Right renal cortex interstitium (tissue), 3 donors: Measurements from ENCODE around the gene KCNAB1. TPM values are rescaled to one million over a fixed set of nuclear protein-coding genes. Genes with fewer than 3 reads are reported as not detected.
"Not testable (repeated sequence)": the region's sequence is repeated elsewhere in the genome, so short reads cannot be mapped to it uniquely, and the experiment has no call there.

ENCODE experiments used
- DNase-seq, 3 donors: peaks; one replicate each; pipeline ENCODE4 v3.0.0-alpha.2; 2013; ENCODE audit warnings: low read depth in 3 of 3, low spot score in 2 of 3
- polyA plus RNA-seq, 3 donors: library from polyadenylated mRNA; unstranded; fragments of 120-200 nt; gene quantifications; one replicate each; pipeline ENCODE4 v1.2.1, GENCODE V29; 2013; ENCODE audit not compliant: insufficient read length in 3 of 3

KCNAB1 gene
- polyA plus RNA-seq, 3 donors, result 2.9 to 3.7 (median 3.0) TPM

GRCh38 chr3:156135921-156136638 is 15.7 kb downstream of the KCNAB1 start:
- DNase-seq, result no peak

GRCh38 chr3:156137397-156137796 is 17.0 kb downstream of the KCNAB1 start:
- not testable (repeated sequence) for DNase-seq

GRCh38 chr3:156140001-156140595 is 19.7 kb downstream of the KCNAB1 start:
- no peak for DNase-seq

GRCh38 chr3:156142702-156143101 is 22.3 kb downstream of the KCNAB1 start:
- no peak for DNase-seq

- no peak for DNase-seq
Observed at GRCh38 chr3:156143136-156143535, 22.8 kb downstream of the KCNAB1 start.

GRCh38 chr3:156144060-156144459 is 23.7 kb downstream of the KCNAB1 start:
- DNase-seq, result no peak

- DNase-seq, result no peak
Observed at GRCh38 chr3:156145866-156146265, 25.5 kb downstream of the KCNAB1 start.

GRCh38 chr3:156148345-156148945 is 28.1 kb downstream of the KCNAB1 start:
- DNase-seq, result no peak

- no peak for DNase-seq
Observed at GRCh38 chr3:156148946-156149381, 28.6 kb downstream of the KCNAB1 start.

GRCh38 chr3:156149876-156150275 is 29.5 kb downstream of the KCNAB1 start:
- no peak for DNase-seq

- DNase-seq, result peak; percentile 44 to 61 (median 45)
Observed at GRCh38 chr3:156150434-156151066, 30.2 kb downstream of the KCNAB1 start.

GRCh38 chr3:156151824-156152428 is 31.5 kb downstream of the KCNAB1 start:
- peak; percentile 49 to 68 (median 53) for DNase-seq

- no peak for DNase-seq
Observed at GRCh38 chr3:156158656-156159295, 38.4 kb downstream of the KCNAB1 start.

GRCh38 chr3:156160647-156161046 is 40.3 kb downstream of the KCNAB1 start:
- DNase-seq, result no peak

GRCh38 chr3:156161172-156161571 is 40.8 kb downstream of the KCNAB1 start:
- DNase-seq, result no peak

GRCh38 chr3:156163848-156164247 is 43.5 kb downstream of the KCNAB1 start:
- DNase-seq, result no peak

- DNase-seq, result no peak
Observed at GRCh38 chr3:156166808-156167207, 46.4 kb downstream of the KCNAB1 start.

GRCh38 chr3:156170571-156170970 is 50.2 kb downstream of the KCNAB1 start:
- no peak for DNase-seq

GRCh38 chr3:156171281-156172267 is 51.2 kb downstream of the KCNAB1 start:
- no peak for DNase-seq
